GM23248 (cell line): ENCODE measurements around the gene FCGR1A. TPM values are rescaled to one million over a fixed set of nuclear protein-coding genes. Genes with fewer than 3 reads are reported as not detected.
"Not testable (repeated sequence)": the region's sequence is repeated elsewhere in the genome, so short reads cannot be mapped to it uniquely, and the experiment has no call there.

Source experiments
- DNase-seq: peaks from one replicate; pipeline ENCODE4 v3.0.0-alpha.2; 2015
- H2AFZ ChIP-seq: fragments of 200-600 bp; sonication (generic); 2 replicates; pipeline ENCODE4 v1.6.1; 2016; ENCODE audit warnings: antibody characterized with exemption
- H3F3A ChIP-seq: fragments of 200-600 bp; sonication (generic); 2 replicates; pipeline ENCODE4 v1.6.1; 2016; ENCODE audit warnings: mild to moderate bottlenecking, antibody characterized with exemption, mixed run types; ENCODE audit not compliant: insufficient read depth
- H3K27ac ChIP-seq: fragments of 200-600 bp; sonication (generic); 2 replicates; pipeline ENCODE4 v1.5.1; 2016; ENCODE audit warnings: mild to moderate bottlenecking
- H3K27me3 ChIP-seq: fragments of 200-600 bp; sonication (generic); replicated peaks from 2 replicates; pipeline ENCODE4 v1.6.1; 2016; ENCODE audit warnings: mild to moderate bottlenecking; ENCODE audit not compliant: insufficient read depth
- H3K36me3 ChIP-seq: fragments of 200-600 bp; sonication (generic); 2 replicates; pipeline ENCODE4 v1.6.1; 2016; ENCODE audit warnings: low read depth, mild to moderate bottlenecking
- H3K4me1 ChIP-seq: fragments of 200-600 bp; sonication (generic); 2 replicates; pipeline ENCODE4 v1.6.1; 2016; ENCODE audit warnings: mild to moderate bottlenecking; ENCODE audit not compliant: insufficient read depth
- H3K4me2 ChIP-seq: fragments of 200-600 bp; sonication (generic); one replicate; pipeline ENCODE4 v1.6.1; 2016; ENCODE audit warnings: mild to moderate bottlenecking; ENCODE audit not compliant: unreplicated experiment
- H3K4me3 ChIP-seq: fragments of 200-600 bp; sonication (generic); 2 replicates; pipeline ENCODE4 v1.5.1; 2016; ENCODE audit warnings: mild to moderate bottlenecking
- H3K79me2 ChIP-seq: fragments of 200-600 bp; sonication (generic); 2 replicates; pipeline ENCODE4 v1.6.1; 2016; ENCODE audit warnings: mild to moderate bottlenecking; ENCODE audit not compliant: insufficient read depth
- H3K9ac ChIP-seq: fragments of 200-600 bp; sonication (generic); 2 replicates; pipeline ENCODE4 v1.6.1; 2016; ENCODE audit warnings: mild to moderate bottlenecking
- H3K9me2 ChIP-seq: fragments of 200-600 bp; sonication (generic); 2 replicates; pipeline ENCODE4 v1.6.1; 2016; ENCODE audit warnings: mixed run types, mild to moderate bottlenecking, moderate library complexity; ENCODE audit not compliant: insufficient read depth
- H3K9me3 ChIP-seq: fragments of 200-600 bp; sonication (generic); one replicate; pipeline ENCODE4 v1.6.1; 2017; ENCODE audit warnings: low read depth
- H4K20me1 ChIP-seq: fragments of 200-600 bp; sonication (generic); 2 replicates; pipeline ENCODE4 v1.6.0; 2016; ENCODE audit not compliant: insufficient read depth
- WGBS, 2 experiments: methylation state at CpG; one replicate each; pipeline ENCODE4 v1.1.6; 2015 to 2017; ENCODE audit warnings: low lambda C conversion rate in 2 of 2, low coverage in 1 of 2; ENCODE audit errors: missing lambda C conversion rate in 2 of 2; 5-methylcytosine and 5-hydroxymethylcytosine counted together
- in situ Hi-C: fragments of 300-500 bp; cut with MboI; formaldehyde crosslinking; loops from 2 replicates; pipeline ENCODE4 v1.15.0; 2020
- polyA plus RNA-seq: library from polyadenylated mRNA; unstranded; fragments of >200 nt; fragmentation: Nextera tagmentation; extraction: Ambion mirVana; gene quantifications from 2 replicates; pipeline ENCODE4 v1.2.1, GENCODE V29; 2016
- total RNA-seq: library from RNA; depleted of rRNA; stranded (reverse); fragments of >200 nt; shearing (Covaris generic); gene quantifications from 2 replicates; pipeline ENCODE4 v1.2.3, GENCODE V29; 2014

FCGR1A gene
- total and polyA plus RNA-seq, 2 experiments from 2014 or later = not detected

- H3K4me1 ChIP-seq, H3K79me2 ChIP-seq, H3K9me3 ChIP-seq, H3K36me3 ChIP-seq, H4K20me1 ChIP-seq, in situ Hi-C loops, H3K27me3 ChIP-seq, H3K9me2 ChIP-seq, H3F3A ChIP-seq: not testable (repeated sequence)
- H3K4me3 ChIP-seq = peak overlapping the region; percentile 79
- peak; percentile 51 for DNase-seq
- H3K27ac ChIP-seq = peak overlapping the region; percentile 94
- peak overlapping the region; percentile 85 for H3K4me2 ChIP-seq
- whole genome bisulfite sequencing, 2 experiments = 1 to 2% methylated on average over 34 to 39 of the region's 62 CpGs
- peak overlapping the region; percentile 83 for H3K9ac ChIP-seq
- H2AFZ ChIP-seq = peak overlapping the region; percentile 93
Measured at GRCh38 chr1:149812893-149813801, 30.7 kb downstream of the FCGR1A start.

GRCh38 chr1:149820387-149820786 is 37.9 kb downstream of the FCGR1A start:
- H3K4me2 ChIP-seq, H4K20me1 ChIP-seq, H3K4me1 ChIP-seq, in situ Hi-C loops, H3K27me3 ChIP-seq, H3K79me2 ChIP-seq, DNase-seq, H3F3A ChIP-seq, H3K27ac ChIP-seq, H2AFZ ChIP-seq, H3K4me3 ChIP-seq, H3K36me3 ChIP-seq, H3K9me3 ChIP-seq, H3K9me2 ChIP-seq, H3K9ac ChIP-seq: not testable (repeated sequence)
- WGBS, 2 experiments = 100% methylated on average over 1 of the region's 5 CpGs

- in situ Hi-C loops, H3K36me3 ChIP-seq: not testable (repeated sequence)
- no CpG with 5 or more reads among the region's 2 CpGs for WGBS, 2 experiments
Measured at GRCh38 chr1:149826555-149826954, 44.1 kb downstream of the FCGR1A start.

DNA sequence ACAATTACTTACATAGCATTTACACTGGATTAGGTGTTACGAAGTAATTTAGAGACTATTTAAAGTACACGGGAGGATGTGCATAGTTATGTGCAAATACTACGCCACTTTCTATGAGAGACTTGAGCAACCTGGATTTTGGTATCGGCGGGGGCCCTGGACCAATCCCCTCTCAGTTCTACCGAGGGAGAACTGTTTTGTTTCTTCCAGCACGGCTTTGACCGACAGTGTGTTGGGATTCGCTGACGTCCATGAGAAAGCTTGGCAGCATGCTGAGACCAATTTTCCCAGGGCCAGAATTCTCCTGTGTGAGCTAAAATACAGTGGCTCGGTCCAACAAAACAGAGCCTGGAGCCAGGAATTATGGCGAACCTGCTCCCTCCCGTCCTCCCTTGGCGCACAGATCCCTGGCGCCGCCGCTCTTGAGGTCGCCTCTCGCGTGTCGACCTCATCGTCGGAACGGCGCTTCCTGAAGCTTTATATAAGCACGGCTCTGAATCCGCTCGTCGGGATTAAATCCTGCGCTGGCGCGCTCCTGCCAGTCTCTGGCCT is 49.3 kb downstream of the FCGR1A start:
- WGBS, 2 experiments = no CpG with 5 or more reads among the region's 32 CpGs
- H3K4me3 ChIP-seq, H2AFZ ChIP-seq, H3K9me3 ChIP-seq, H3K9me2 ChIP-seq, H3K4me1 ChIP-seq, H3K9ac ChIP-seq, H3K36me3 ChIP-seq, H3F3A ChIP-seq, H4K20me1 ChIP-seq, H3K79me2 ChIP-seq, DNase-seq, in situ Hi-C loops, H3K4me2 ChIP-seq, H3K27ac ChIP-seq, H3K27me3 ChIP-seq: not testable (repeated sequence)

More at GRCh38 chr1:149826555-149826954, 44.1 kb downstream of the FCGR1A start:
- H3K9me3 ChIP-seq, H3K27me3 ChIP-seq, H3F3A ChIP-seq, H3K9ac ChIP-seq, H3K9me2 ChIP-seq, DNase-seq, H3K4me3 ChIP-seq, H3K4me1 ChIP-seq, H3K4me2 ChIP-seq, H2AFZ ChIP-seq, H3K27ac ChIP-seq, H4K20me1 ChIP-seq, H3K79me2 ChIP-seq: not testable (repeated sequence)

GRCh38 chr1:149832316-149833126 is 50.0 kb downstream of the FCGR1A start:
- WGBS, 2 experiments = no CpG with 5 or more reads among the region's 55 CpGs
- H3K9ac ChIP-seq, H3K4me1 ChIP-seq, in situ Hi-C loops, H3K79me2 ChIP-seq, H3F3A ChIP-seq, DNase-seq, H3K27me3 ChIP-seq, H3K4me2 ChIP-seq, H4K20me1 ChIP-seq, H3K9me2 ChIP-seq, H2AFZ ChIP-seq, H3K9me3 ChIP-seq, H3K27ac ChIP-seq, H3K36me3 ChIP-seq, H3K4me3 ChIP-seq: not testable (repeated sequence)

- H3K27me3 ChIP-seq, H3K4me2 ChIP-seq, in situ Hi-C loops, H3K27ac ChIP-seq, H3K79me2 ChIP-seq, H3K4me1 ChIP-seq, H3K9me2 ChIP-seq, H3K9me3 ChIP-seq, H3F3A ChIP-seq, H3K36me3 ChIP-seq, DNase-seq, H3K4me3 ChIP-seq, H4K20me1 ChIP-seq, H2AFZ ChIP-seq, H3K9ac ChIP-seq: not testable (repeated sequence)
- WGBS, 2 experiments = no CpG with 5 or more reads among the region's 15 CpGs
Measured at GRCh38 chr1:149833144-149833543, 50.6 kb downstream of the FCGR1A start.

GRCh38 chr1:149841149-149841548 is 58.7 kb downstream of the FCGR1A start:
- H3K4me3 ChIP-seq, H3K36me3 ChIP-seq, H3K4me2 ChIP-seq, H3K9me3 ChIP-seq, H2AFZ ChIP-seq, in situ Hi-C loops, H3K27me3 ChIP-seq, H3K27ac ChIP-seq, H3K9ac ChIP-seq, H3K9me2 ChIP-seq, DNase-seq, H4K20me1 ChIP-seq: not testable (repeated sequence)
- Histone ChIP-seq H3F3A (peaks cover 17% of the 10 kb centered on the region), H3K4me1 (peaks cover 20% of the 10 kb centered on the region), H3K79me2 (peaks cover 29% of the 10 kb centered on the region)
- no CpG with 5 or more reads among the region's 26 CpGs for WGBS, 2 experiments
